Measurements from ENCODE around the gene PTPRG. TPM values are rescaled to one million over a fixed set of nuclear protein-coding genes. Genes with fewer than 3 reads are reported as not detected.

The PTPRG gene
- total and polyA plus RNA-seq, 12 donors, result 6.3 to 119 (median 72.2) TPM

DNA sequence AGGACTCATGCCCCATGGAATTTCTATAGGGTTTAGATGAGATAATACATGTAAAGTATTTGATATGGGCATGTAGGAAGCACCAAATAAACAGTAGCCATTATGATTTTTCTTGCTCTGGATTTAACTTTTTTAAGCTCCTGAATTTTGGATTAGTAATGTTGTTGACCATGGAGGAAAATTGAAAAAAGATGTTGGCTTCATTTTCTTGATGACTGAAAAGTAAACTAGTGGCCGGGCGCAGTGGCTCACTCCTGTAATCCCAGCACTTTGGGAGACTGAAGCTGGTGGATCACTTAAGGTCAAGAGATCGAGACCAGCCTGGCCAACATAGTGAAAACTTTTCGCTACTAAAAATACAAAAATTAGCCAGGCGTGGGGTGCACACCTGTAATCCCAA lies 120.3 kb downstream of the PTPRG start:
- H3K4me1 ChIP-seq (replicated peaks in 1 of 2), result no peaks in the 10 kb centered on the region
- TF ChIP-seq, protein P1, sequence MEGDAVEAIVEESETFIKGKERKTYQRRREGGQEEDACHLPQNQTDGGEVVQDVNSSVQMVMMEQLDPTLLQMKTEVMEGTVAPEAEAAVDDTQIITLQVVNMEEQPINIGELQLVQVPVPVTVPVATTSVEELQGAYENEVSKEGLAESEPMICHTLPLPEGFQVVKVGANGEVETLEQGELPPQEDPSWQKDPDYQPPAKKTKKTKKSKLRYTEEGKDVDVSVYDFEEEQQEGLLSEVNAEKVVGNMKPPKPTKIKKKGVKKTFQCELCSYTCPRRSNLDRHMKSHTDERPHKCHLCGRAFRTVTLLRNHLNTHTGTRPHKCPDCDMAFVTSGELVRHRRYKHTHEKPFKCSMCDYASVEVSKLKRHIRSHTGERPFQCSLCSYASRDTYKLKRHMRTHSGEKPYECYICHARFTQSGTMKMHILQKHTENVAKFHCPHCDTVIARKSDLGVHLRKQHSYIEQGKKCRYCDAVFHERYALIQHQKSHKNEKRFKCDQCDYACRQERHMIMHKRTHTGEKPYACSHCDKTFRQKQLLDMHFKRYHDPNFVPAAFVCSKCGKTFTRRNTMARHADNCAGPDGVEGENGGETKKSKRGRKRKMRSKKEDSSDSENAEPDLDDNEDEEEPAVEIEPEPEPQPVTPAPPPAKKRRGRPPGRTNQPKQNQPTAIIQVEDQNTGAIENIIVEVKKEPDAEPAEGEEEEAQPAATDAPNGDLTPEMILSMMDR (IDR thresholded peaks at IDR 0.05), result no peak
- no peak for TF ChIP-seq POLR2A (IDR thresholded peaks at IDR 0.05)
- no peaks in the 10 kb centered on the region for H3K36me3 ChIP-seq (replicated peaks in 1 of 2)
- intact Hi-C loops (cut with DNase I), result no loop called here
- 92 to 99% (median 98%) methylated on average over 5 of the region's 5 CpGs for WGBS, 4 donors
- H3K4me3 ChIP-seq, result no peak overlapping the region
- no peak for DNase-seq
- no peak overlapping the region for H3K27ac ChIP-seq
- H3K9me3 ChIP-seq (replicated peaks in 1 of 3), result no peaks in the 10 kb centered on the region
- H3K27me3 ChIP-seq, result no peaks in the 10 kb centered on the region

DNA sequence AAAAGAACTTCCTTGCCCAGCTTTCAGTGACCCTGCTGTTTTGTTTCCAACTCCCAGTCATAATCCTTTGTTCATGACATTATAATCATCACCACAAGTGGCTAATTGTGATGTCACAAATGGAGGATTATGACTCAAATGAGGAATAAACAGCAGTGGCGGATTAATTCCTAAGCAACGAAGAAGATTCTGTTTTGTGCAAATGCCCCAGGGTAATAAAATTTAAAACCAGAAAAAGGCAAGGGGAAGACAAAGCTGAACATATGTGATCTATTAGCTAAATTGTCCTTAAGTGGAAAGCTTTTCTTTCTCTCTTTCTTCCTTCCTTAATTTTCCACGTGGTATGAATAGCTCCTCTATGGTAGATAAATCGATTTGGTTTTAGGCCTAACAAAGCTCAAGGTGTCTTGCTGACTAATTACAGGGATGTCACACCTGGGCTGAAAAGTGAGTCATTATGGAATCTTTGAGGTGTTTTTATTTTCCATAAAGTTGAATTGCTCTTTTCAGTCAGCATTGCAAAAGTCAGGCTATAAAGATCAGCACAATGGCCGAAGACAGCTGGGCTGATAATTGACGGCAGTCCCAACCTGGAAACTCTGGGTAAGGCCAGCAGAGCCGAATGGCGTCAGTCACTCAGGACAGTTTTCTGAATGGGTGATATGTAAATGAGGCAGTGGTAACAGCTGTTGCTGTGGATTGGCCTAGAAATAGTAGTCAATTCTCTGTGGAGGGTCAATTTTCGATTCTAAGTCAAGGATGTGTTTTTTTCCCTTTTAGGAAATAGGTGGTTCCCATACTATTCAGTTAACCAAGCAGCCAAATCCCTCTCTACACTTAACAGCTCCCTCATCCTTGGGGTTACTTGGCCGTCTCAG lies 121.5 kb downstream of the PTPRG start:
- no peaks in the 10 kb centered on the region for H3K36me3 ChIP-seq (replicated peaks in 1 of 2)
- H3K9me3 ChIP-seq (replicated peaks in 1 of 3), result no peaks in the 10 kb centered on the region
- H3K27ac ChIP-seq, result peak overlapping the region in 1 of 5 donors; percentile 40
- H3K27me3 ChIP-seq, result no peaks in the 10 kb centered on the region
- intact Hi-C loops (cut with DNase I), result no loop called here
- DNase-seq, result no peak
- 80 to 90% (median 84%) methylated on average over 10 of the region's 10 CpGs for WGBS, 4 donors
- H3K4me1 ChIP-seq (replicated peaks in 1 of 2), result no peaks in the 10 kb centered on the region
- no peak overlapping the region for H3K4me3 ChIP-seq
- no peak for TF ChIP-seq POLR2A (IDR thresholded peaks at IDR 0.05)

DNA sequence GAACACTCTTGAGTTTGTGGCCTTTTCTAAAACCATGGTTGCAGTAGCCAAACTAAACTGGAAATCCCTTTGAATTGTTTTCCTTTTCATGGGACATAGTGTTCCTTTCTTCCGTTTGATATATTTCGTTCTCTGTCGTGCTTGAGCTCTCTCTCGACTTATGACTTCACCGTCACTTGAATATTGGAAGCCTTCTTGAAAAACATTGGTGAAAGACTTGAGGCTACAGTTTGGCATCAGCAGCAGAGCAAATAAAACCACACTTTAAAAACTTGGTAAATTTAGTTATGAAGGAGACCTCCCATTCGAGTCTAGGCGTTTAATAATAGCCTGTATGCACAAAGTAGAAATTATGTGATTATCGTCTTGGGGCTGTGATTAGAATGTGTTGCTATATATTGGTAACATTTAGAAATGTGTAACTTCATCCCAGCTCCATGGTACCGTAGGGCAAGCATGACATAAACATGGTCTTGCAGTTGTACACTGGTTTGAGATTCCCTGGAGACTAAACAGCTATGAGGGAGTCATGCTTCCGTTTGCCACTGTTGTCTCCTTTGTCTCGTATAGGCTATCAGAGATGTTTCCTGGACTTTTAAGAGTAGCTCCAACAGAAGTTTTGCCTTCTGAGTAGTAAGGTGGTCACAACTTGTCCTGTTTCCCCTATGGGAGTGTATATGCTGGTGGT lies 122.3 kb downstream of the PTPRG start:
- Histone ChIP-seq H3K4me1 (replicated peaks in 1 of 2) (peaks cover 0 to 5% of the 10 kb centered on the region in 2 donors), H3K36me3 (replicated peaks in 1 of 2) (no peaks in the 10 kb centered on the region), H3K9me3 (replicated peaks in 1 of 3) (no peaks in the 10 kb centered on the region), H3K27ac (no peak overlapping the region), H3K27me3 (no peaks in the 10 kb centered on the region), H3K4me3 (no peak overlapping the region)
- WGBS, 4 donors, result 89 to 94% (median 90%) methylated on average over 11 of the region's 11 CpGs
- no peak for DNase-seq
- TF ChIP-seq POLR2A (IDR thresholded peaks at IDR 0.05), result no peak
- TF ChIP-seq, protein P1 (IDR thresholded peaks at IDR 0.05), result no peak
- intact Hi-C loops (cut with DNase I), result no loop called here

DNA sequence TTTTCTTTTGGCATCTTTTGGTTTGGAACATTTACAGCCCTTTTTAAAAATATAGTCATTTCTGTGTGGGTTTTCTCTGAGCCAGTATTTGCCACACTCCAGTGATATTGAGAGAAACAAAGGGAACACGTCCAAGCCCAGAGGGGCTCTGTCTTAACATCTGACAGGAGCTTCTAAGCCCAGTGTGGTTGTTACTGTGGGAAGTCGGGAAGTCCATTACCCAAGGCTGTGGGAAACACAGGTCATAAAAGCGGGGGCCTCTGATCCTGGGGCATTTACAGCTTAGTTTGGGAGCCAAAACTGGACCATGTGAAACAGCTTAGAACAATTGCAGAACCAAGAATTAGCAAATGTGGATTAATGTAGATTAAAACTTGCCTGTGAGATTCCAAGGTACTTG lies 123.0 kb downstream of the PTPRG start:
- intact Hi-C loops (cut with DNase I), result no loop called here
- no peak overlapping the region for H3K4me3 ChIP-seq
- no peaks in the 10 kb centered on the region for H3K36me3 ChIP-seq (replicated peaks in 1 of 2)
- H3K27ac ChIP-seq, result no peak overlapping the region
- no peaks in the 10 kb centered on the region for H3K27me3 ChIP-seq
- whole genome bisulfite sequencing, 4 donors, result 86 to 88% (median 87%) methylated on average over 3 of the region's 3 CpGs
- H3K9me3 ChIP-seq (replicated peaks in 1 of 3), result no peaks in the 10 kb centered on the region
- H3K4me1 ChIP-seq (replicated peaks in 1 of 2), result peaks cover 0 to 9% of the 10 kb centered on the region in 2 donors
- TF ChIP-seq, protein P1 (IDR thresholded peaks at IDR 0.05), result no peak
- no peak for TF ChIP-seq POLR2A (IDR thresholded peaks at IDR 0.05)
- DNase-seq, result no peak

Data from adrenal gland (tissue), 12 donors.